NT2/D1 (cell line): Measurements from ENCODE around the gene PWWP2B.

Experiments used
- DNase-seq: peaks from one replicate; pipeline ENCODE4 v3.0.0-alpha.2; 2011; ENCODE audit warnings: low read depth, low spot score
- H3K27me3 ChIP-seq: 2 replicates; pipeline ENCODE4 v1.6.0; 2011; ENCODE audit warnings: mild to moderate bottlenecking; ENCODE audit not compliant: insufficient read length, insufficient read depth
- H3K36me3 ChIP-seq: 2 replicates; pipeline ENCODE4 v1.6.1; 2011; ENCODE audit warnings: mild to moderate bottlenecking, low read length, mixed read lengths; ENCODE audit not compliant: insufficient read depth, insufficient read length
- H3K4me1 ChIP-seq: 2 replicates; pipeline ENCODE4 v1.5.1; 2011; ENCODE audit not compliant: insufficient read depth, insufficient read length
- H3K4me3 ChIP-seq: 2 replicates; pipeline ENCODE4 v1.5.1; 2011; ENCODE audit warnings: low read depth; ENCODE audit not compliant: insufficient read length
- H3K9ac ChIP-seq: 2 replicates; pipeline ENCODE4 v1.6.0; 2011; ENCODE audit warnings: low read depth; ENCODE audit not compliant: insufficient read length
- H3K9me3 ChIP-seq: 2 replicates; pipeline ENCODE4 v1.5.1; 2011; ENCODE audit warnings: mild to moderate bottlenecking, low read length; ENCODE audit not compliant: insufficient read depth
- SUZ12 ChIP-seq: IDR thresholded peaks from 2 replicates; pipeline ENCODE4 v1.6.1; 2011; ENCODE audit not compliant: insufficient read length, insufficient read depth; ENCODE audit errors: extremely low read depth
- YY1 ChIP-seq: IDR thresholded peaks from 2 replicates; pipeline ENCODE4 v1.6.1; 2011; ENCODE audit not compliant: insufficient read length, insufficient read depth
- ZNF274 ChIP-seq: IDR thresholded peaks from 2 replicates; pipeline ENCODE4 v1.6.1; 2011; ENCODE audit warnings: mild to moderate bottlenecking, low read depth, low read length

Gene PWWP2B

GRCh38 chr10:132452651-132453469 lies 55.9 kb downstream of the PWWP2B start:
- TF ChIP-seq SUZ12 (no peak), ZNF274 (no peak)
- H3K9me3 ChIP-seq = no peaks in the 10 kb centered on the region
- peaks cover 13% of the 10 kb centered on the region for H3K4me1 ChIP-seq
- H3K9ac ChIP-seq = peak overlapping the region; percentile 50
- H3K4me3 ChIP-seq = no peak overlapping the region
- DNase-seq = no peak
- peaks cover 16% of the 10 kb centered on the region for H3K27me3 ChIP-seq
- H3K36me3 ChIP-seq = no peaks in the 10 kb centered on the region

- H3K4me3 ChIP-seq = no peak overlapping the region
- DNase-seq = no peak
Observed at GRCh38 chr10:132453470-132453861, 56.5 kb downstream of the PWWP2B start.

GRCh38 chr10:132454296-132455198 lies 57.5 kb downstream of the PWWP2B start:
- Histone ChIP-seq H3K9ac (no peak overlapping the region), H3K4me1 (peaks cover 11% of the 10 kb centered on the region), H3K4me3 (no peak overlapping the region), H3K27me3 (peaks cover 33% of the 10 kb centered on the region), H3K36me3 (no peaks in the 10 kb centered on the region), H3K9me3 (no peaks in the 10 kb centered on the region)
- no peak for DNase-seq
- TF ChIP-seq SUZ12 (no peak), ZNF274 (no peak), YY1 (no peak)

More at GRCh38 chr10:132453470-132453861, 56.5 kb downstream of the PWWP2B start:
- Histone ChIP-seq H3K4me1 (peaks cover 11% of the 10 kb centered on the region), H3K9me3 (no peaks in the 10 kb centered on the region), H3K9ac (peak overlapping the region; percentile 50), H3K36me3 (no peaks in the 10 kb centered on the region), H3K27me3 (peaks cover 22% of the 10 kb centered on the region)
- TF ChIP-seq YY1 = no peak
- TF ChIP-seq ZNF274 = no peak
- TF ChIP-seq SUZ12 = no peak

GRCh38 chr10:132455441-132455971 lies 58.5 kb downstream of the PWWP2B start:
- Histone ChIP-seq H3K27me3 (peaks cover 37% of the 10 kb centered on the region), H3K4me3 (no peak overlapping the region), H3K36me3 (no peaks in the 10 kb centered on the region), H3K4me1 (peaks cover 10% of the 10 kb centered on the region), H3K9me3 (no peaks in the 10 kb centered on the region), H3K9ac (no peak overlapping the region)
- DNase-seq = no peak
- no peak for TF ChIP-seq ZNF274
- TF ChIP-seq YY1 = no peak
- TF ChIP-seq SUZ12 = no peak

- H3K27me3 ChIP-seq = peaks cover 37% of the 10 kb centered on the region
- H3K4me3 ChIP-seq = no peak overlapping the region
- DNase-seq = no peak
- no peak overlapping the region for H3K9ac ChIP-seq
- H3K36me3 ChIP-seq = no peaks in the 10 kb centered on the region
- TF ChIP-seq SUZ12 = no peak
- no peak for TF ChIP-seq ZNF274
- no peak for TF ChIP-seq YY1
- H3K4me1 ChIP-seq = peaks cover 7% of the 10 kb centered on the region
- no peaks in the 10 kb centered on the region for H3K9me3 ChIP-seq
Observed at GRCh38 chr10:132455986-132456847, 59.2 kb downstream of the PWWP2B start.

GRCh38 chr10:132456881-132457280 lies 59.9 kb downstream of the PWWP2B start:
- peaks cover 37% of the 10 kb centered on the region for H3K27me3 ChIP-seq
- H3K36me3 ChIP-seq = no peaks in the 10 kb centered on the region
- H3K4me1 ChIP-seq = peaks cover 3% of the 10 kb centered on the region
- H3K9ac ChIP-seq = no peak overlapping the region
- no peak for DNase-seq
- no peaks in the 10 kb centered on the region for H3K9me3 ChIP-seq
- no peak for TF ChIP-seq YY1
- TF ChIP-seq SUZ12 = no peak
- TF ChIP-seq ZNF274 = no peak
- H3K4me3 ChIP-seq = no peak overlapping the region
